Esophagus squamous epithelium (tissue), 4 donors: ENCODE results near the gene TAF4.

Experiments
- POLR2A ChIP-seq, 4 donors: fragments of 450-650 bp; IDR thresholded peaks; one replicate each; pipeline ENCODE4 v1.6.1; 2017; ENCODE audit warnings: antibody characterized with exemption in 4 of 4, mild to moderate bottlenecking in 4 of 4, moderate library complexity in 3 of 4
- TF ChIP-seq, protein P1 (sequence below), 6 experiments: fragments of 450-650 bp in 4 of 6; fragments of 200-600 bp in 2 of 6; sonication (generic) in 2 of 6; IDR thresholded peaks; one replicate each; pipeline ENCODE4 v1.5.1; 2016 to 2019; ENCODE audit warnings: antibody characterized with exemption in 6 of 6, mild to moderate bottlenecking in 4 of 6, moderate library complexity in 4 of 6

DNA sequence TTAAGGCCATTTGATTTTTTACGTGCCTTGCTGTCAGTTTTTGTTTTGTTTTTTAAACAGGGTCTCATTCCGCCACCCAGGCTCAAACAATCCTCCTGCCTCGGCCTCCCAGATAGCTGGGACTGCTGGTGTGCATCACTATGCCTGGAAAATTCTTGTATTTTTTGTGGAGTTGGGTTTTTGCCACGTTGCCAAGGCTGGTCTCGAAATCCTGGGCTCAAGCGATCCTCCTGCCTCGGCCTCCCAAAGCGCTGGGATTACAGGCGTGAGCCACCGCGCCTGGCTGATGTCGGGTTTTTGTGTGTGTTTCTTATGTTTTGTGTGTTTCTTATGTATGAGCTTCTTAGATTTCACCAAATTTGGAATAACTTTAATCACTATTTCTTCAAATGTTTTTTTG is 104.8 kb downstream of the TAF4 start:
- TF ChIP-seq, protein P1, sequence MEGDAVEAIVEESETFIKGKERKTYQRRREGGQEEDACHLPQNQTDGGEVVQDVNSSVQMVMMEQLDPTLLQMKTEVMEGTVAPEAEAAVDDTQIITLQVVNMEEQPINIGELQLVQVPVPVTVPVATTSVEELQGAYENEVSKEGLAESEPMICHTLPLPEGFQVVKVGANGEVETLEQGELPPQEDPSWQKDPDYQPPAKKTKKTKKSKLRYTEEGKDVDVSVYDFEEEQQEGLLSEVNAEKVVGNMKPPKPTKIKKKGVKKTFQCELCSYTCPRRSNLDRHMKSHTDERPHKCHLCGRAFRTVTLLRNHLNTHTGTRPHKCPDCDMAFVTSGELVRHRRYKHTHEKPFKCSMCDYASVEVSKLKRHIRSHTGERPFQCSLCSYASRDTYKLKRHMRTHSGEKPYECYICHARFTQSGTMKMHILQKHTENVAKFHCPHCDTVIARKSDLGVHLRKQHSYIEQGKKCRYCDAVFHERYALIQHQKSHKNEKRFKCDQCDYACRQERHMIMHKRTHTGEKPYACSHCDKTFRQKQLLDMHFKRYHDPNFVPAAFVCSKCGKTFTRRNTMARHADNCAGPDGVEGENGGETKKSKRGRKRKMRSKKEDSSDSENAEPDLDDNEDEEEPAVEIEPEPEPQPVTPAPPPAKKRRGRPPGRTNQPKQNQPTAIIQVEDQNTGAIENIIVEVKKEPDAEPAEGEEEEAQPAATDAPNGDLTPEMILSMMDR (IDR thresholded peaks at IDR 0.05): no peak
- no peak for TF ChIP-seq POLR2A (IDR thresholded peaks at IDR 0.05)
